ENCODE results near the gene SP140.
"Not testable (repeated sequence)": the region's sequence is repeated elsewhere in the genome, so short reads cannot be mapped to it uniquely, and the experiment has no call there.

The SP140 gene

DNA sequence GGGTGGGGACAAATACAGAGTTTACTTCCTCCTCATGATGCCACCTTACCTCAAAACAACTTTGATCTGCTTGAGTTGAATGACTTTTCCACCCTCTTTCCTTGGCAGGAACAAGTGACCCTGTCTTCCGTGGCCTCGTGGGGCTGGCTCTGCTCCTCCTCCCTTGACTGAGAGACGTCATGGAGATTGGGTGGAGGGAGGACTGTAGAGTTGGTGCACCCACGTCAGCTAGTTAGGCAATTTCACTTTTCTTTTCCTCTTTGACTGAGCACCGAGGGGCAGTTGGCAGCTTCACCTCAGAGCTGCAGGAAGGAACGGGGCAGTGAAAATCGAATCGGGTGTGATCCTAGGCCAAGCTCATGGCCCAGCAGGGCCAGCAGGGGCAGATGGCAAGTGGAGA, at the start of gene SP140:
Gene SP140 (plus strand): TSS at position 251 of the 400 bp plus-strand sequence. CDS start 109 bp downstream, at position 360.
- peak; percentile 81 for DNase-seq

DNA sequence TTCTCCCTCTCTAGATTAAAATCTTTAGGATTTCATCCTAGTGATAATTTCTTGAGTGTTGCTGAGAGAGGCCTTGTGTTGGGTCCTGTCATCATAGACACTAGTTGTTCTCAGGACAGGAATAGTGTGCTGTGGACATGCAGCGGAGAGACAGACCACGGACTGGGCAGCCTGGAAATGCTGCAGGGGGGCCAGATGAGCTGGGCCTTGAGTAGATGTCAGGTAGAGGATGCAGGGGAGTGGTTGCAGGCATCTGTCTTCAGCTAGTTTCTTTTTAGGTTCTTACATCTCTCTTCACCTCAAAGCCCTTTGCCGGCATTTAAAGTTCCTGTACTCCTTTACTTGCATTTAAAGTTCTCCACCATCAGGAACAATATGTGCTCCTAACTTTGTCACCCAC, 48.5 kb upstream of the SP140 start:
- no peak for DNase-seq

DNA sequence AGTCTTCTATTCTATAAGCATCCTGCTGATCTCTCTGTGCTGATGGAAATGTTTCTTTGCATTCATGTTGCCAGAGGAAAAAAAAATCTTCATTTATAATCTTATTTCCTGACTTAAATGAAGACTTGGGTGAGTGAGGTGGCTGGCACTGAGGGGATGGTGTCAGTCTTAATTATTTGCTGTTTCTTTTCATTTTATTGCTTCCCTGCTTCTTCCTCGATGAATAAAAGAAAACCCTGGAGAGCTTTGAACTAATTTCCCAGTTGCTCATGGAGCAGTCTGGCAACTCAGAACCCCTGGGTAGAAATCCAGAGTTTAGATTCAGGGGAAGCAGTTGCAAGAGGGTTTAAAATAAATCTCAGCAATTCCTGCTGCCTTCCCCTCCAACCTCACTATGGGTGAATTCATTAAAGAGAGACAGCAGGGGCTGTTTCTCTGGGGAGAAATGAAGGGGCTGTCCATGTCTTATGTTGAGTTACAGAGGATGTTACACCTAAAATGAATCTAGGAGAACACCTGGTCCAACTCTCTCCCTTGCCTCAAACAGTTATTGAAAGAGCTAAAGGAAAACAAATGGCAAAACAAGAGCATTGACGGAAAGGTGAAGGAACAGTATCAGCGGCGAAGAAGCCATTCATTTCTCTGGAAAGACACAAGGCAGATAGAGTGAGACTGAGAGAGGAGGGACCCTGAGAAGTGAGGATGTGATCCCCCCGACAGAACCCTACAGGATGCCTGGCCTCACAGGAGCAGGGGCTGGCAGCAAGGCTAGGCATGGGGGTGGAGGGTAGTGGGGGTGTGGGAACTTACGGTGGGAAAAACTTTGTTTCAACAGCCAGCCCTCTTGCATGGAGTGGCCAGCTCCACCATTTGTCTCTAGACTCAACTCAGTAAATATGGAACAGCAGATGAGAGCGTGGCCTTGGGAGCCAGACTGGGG, 46.7 kb upstream of the SP140 start:
- DNase-seq, result no peak

DNA sequence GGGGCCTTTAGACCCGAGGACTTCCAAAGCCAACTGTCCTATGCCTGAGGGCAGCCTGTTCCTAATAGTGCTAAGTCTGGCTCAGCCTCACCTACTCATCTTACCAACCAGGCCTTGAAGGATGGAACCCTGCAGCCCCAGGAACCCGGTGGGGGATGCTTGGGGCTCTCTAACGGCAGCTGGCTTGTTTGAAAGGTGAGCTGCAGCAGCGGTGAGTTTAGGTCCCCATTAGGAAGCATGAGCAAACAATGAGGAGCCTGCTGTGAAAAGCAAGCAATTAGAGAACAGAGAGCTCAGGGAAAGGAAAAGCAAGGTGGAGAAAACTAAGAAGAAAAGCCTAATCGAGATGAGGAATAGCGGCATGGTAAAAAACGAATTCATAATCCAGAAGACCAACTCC, 45.6 kb upstream of the SP140 start:
- DNase-seq, result no peak

DNA sequence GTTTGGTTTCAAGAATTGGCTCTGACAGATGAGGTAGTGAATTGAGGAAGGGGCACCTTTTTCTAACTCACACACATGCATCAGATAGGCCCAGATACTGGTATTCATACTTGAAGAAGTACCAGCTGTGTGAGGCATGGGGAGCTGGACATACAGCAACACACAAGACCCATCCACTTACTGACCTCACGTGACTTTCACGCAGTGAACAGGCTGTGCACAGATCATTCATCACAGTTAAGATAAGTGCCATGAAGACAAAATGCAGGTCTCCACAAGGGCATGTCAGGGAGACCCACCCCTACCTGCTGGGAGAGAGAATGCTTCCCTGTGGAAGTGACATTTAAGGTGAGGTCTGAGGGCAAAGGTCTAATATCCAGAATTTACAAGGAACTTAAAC, 44.3 kb upstream of the SP140 start:
- DNase-seq, result no peak

DNA sequence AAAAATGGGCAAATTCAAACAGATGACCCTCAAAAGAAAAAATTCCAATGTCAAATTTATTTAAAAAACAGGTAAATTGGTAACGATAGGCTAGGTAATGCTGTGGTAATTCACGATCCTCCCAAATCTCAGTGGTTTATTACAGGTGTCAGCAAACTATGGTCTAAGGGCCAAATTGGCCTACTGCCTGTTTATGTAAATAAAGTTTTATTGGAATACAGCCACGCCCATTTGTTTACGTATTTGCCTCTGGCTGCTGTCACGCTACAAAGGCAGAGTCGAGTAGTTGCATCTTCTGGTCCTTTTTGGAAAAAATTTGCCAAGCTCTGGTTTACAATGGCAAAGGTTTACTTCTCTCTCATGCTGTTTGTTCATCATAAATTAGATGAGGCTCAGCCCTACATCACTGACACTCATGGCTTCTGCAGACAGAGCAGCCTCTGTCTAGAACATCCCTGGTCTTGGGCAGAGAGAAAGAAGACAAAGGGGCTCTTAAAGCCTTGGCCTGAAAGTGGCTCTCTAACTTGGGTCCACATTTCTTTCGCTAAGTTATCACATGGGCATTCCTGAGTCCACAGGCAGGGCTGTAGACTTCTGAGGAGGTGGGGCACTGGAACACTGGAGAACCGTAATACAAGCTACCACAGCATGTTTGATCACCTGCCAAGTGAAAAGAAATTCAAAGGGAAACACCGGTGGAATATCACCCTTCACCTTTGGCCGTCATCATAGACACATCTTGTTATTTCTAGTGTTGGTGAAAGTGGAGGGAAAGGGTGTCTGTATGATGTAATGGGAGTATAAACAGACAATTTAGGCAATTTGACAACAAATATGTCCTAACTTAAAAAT, 40.6 kb upstream of the SP140 start:
- no peak for DNase-seq

DNA sequence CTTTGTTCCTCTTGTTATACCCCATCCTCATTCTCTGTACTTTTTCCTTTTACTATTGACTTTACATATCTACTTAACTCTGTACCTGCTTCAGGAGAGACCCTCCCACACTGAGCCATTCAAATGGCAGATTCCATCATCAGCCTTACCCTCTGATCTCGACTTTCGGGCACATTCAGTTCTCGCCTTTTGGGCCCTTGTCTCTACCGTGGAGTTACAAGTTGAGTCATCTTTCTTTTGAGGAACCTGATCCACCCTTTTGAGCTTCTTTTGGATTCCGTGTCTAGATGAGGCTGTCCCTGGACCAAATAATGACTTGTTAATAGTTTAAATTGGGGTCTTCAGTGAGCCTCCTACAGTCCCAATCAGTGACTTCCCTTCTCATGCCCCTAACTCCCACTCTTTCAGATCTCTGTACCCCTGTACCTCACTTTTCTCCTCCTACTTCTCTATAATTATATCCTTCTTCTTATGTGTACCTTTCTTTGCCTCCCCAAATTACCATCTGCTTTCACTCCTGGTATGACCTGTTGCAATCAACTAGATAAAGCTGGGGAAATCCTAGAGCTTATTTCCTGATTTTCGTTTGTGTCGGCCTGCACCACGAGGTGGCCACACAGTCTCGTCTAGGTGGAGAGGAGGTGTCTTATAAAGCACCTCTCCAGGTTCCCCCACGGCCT, 23.0 kb upstream of the SP140 start:
- peak; percentile 36 for DNase-seq

DNA sequence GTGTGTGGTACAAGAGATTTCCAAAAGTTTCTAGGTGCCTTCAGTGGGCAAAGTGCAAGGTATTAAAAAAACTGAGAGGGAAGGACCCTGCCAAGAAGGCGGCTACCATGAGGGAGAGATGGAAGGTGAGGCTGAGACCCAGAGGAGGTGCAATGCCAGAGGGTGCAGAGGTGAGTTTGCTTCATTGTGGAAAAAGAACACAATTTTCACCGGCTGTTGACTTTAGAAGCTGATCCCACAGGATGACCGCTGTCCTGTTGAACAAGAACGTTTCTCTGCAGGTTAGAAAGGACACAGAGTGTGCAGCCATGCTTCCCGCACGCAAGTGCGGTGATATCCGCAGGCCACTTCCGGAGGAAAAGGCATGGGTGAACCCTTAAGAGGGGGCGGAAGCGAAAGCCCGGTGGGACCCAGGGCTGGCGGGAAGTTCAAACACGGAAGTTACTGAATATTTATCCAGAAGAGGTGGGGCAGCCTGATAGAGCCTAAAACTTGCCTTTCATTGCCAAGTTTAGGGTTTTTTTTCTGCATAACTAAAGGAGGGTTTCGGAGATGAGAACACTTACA, 22.3 kb upstream of the SP140 start:
- peak; percentile 15 for DNase-seq

DNA sequence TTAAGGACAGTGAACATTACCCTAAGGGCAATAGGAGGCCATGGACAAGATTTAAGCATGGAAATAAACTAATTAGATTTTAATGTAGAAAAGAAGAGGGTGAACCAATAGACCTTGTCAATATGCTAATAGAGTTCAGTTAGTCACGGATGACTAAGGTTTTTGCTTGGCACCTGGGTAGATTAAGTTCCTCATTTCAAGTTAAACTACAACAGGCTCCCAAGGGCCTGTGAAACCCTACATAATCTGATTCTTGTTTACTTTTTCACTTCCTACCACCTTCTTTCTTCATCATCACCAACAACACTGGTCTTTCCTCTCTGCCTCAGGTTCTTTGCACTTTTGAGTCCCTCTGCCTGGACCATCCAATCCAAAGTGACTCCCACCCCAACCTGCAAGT, 20.5 kb upstream of the SP140 start:
- no peak for DNase-seq

DNA sequence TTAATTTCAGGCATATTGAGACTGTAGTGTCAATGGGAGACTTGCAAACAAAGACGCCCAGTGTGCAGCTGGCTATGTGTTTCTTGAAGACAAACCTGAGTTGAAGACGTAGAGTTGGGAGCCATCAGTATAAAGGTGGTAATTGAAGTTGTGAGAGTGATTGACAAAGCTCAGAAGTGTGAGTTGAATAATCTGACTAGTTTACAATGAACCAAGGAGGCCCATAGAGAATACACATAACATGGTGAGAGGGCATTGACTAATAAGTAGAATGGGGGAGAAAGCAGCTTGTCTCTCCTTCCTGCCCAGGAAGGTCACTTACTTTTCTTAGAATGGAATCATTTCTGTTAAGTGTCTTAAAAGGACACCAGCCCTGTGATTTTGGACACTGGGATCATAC, 19.8 kb upstream of the SP140 start:
- no peak for DNase-seq

DNA sequence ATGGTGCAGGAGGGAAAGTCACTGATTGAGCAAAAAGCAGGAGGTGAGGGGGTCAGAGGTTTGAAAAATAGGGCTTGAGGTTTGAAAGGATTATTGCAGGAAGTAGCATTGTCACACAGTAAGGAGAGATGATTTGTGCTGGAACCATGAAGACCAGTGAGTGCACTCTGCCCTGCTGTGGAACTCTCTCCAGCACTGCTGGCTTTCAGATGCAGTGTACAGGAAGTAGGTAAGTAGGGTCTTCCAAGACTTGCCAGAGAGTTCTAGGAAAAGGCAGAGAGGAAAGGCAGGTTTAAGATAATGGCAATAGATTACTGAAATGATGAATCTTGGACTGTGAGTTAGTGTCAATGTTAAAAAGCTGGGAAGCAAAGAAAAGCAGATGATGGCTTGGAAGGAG, 17.0 kb upstream of the SP140 start:
- no peak for DNase-seq

DNA sequence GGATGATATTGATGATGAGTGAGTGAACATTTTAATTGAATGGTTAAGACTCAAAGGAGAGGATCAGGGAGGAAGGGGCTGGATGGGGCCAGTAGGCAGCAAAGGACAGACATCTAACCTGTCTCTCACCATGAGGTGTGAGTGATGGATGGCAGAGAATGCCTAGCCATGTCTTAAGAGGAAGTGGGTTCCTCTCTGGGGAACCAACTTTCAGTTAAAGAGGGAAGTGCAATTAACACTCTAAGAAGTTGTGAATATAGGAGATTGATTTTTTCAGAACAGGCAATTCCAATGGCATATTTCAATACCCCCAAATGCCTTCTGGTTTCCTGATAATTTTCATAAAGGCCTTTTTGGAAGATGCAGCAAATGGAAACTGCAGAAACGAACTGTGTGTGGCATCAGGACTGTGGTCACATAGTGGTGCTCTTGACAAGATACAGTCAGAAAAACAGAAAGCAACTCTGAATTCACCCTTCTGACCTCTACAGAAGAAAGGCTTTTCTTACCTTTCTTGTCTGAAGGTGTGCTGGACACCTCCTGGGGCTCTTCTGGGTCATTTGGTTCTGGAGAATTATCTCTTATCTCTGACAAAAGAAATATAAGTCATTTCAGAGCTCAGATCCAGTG, 16.0 kb upstream of the SP140 start:
- no peak for DNase-seq

DNA sequence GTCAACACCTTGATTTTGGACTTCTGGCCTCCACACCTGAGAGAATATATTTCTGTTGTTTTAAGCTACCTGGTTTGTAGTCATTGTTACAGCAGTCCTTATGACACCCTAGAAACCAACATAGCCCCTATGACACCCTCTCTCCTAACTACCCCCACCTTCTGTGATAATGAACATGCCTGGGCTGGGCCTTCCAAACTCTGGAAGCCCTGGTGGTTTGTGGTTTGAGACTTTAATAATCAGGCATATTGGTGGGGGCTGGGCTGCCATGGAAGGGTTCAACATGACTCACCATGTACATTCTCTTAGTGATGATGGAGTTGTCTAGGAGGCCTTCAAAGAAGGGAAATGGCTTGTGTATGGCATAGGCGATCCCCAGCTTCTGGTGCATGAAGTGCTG, 9.0 kb upstream of the SP140 start:
- no peak for DNase-seq

DNA sequence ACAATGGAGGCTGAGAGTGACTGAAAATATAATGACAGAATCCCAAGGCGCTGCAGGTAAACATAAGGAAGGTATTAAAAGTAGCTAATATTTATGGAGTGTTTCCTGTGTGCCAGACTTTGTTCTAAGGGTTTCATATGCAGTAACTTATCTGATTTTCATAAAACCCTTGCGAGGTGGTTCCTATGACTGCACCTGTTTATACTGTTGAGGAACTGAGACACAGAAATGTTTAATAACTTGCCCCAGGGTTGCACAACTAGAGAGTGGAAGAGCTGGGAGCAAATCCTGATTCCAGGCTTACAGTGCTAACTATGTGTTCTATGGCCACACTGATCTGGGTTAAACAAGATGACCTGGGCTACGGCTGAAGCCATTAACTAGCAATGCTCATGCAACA, 8.1 kb upstream of the SP140 start:
- DNase-seq, result no peak

DNA sequence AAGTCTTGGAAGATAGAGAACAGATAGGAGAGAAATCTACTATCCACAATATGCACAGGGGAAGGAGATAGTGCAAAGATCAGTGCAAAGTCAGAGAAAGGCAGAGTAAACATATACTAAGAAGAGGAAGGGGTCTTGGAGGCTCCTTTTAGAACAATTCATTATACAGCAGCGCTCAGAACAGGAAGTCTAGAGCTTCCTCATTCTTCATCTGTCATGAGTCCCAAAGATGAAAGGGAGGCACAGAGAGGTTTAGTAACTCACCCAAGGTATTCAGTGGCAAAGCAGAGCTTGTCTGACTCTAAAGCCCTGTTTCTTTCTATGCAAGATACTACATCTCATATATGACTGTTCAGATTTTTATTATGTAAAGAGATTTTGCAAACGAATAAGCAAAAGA, 7.1 kb upstream of the SP140 start:
- DNase-seq, result no peak

DNA sequence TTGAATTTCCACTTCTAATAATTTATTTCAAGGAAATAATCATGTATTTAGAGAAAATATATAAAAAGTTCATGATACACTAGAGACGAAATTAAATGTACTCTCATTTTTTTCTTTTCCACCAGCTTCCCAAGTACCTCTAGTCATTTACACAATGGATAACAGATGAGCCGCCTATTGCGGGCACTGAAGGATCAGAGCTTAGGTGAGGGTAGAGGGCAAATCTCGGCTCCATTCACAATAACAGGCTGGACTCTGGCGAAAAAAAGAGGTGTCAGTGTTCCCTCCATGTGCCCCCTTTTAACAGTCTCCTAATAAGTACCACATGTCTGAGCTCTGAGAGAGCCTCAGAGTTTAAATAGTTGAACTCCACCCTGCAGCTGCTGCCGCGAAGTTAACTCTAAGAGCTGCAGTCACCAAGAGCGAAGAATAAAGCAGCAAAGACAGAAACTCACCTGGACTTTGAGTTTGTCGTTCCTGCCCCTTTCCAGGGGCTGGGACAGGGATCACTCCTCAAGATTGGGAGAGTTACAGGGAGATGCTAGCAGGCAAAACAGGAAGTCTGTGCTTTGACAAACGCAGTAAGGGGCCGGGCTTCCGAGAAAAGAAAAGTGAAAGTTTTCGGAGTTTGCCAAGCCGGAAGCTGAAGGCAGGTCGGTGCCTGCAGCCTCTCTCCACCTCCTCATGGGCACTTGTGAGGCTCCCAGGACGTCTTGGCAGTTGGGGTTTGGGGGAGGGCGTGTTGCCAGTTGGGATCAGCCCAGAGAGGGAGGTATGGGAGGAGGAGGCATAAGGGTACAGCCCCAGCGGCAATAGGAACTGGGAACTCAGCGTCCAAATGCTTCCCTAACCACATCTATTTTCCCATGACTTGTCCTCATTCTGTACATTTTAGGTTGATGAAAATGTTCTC, 5.9 kb upstream of the SP140 start, which contains the start of gene SP110:
Gene SP110 (minus strand): TSS at position 566 of the 913 bp plus-strand sequence. CDS start 3,057 bp downstream, outside the sequence.
- peak; percentile 77 for DNase-seq

DNA sequence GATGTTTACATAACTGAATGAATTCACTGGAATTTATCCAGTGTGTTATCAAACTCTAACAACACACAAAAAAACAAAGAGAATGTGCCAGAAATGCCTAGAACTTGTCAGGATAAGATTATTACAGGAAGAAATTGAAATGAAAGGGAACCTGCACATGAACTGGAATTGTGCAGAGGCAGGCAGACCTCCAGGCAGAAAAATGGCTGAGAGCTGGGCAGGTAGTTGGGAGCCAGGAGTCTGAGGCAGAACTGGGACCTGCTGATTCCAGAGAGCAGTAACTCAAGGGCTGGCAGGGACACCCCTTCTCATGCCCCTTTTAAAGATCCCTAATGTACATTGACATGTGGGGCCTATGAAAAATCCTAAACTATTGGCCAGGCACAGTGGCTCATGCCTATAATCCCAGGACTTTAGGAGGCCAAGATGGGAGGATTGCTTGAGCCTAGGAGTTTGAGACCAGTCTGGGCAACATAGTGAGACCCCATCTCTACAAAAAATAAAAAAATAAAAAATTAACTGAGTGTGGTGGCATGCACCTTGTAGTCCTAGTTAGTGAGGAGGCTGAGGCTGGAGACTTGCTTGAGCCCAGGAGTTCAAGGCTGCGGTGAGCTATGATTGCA, 5.1 kb upstream of the SP140 start:
- no peak for DNase-seq

DNA sequence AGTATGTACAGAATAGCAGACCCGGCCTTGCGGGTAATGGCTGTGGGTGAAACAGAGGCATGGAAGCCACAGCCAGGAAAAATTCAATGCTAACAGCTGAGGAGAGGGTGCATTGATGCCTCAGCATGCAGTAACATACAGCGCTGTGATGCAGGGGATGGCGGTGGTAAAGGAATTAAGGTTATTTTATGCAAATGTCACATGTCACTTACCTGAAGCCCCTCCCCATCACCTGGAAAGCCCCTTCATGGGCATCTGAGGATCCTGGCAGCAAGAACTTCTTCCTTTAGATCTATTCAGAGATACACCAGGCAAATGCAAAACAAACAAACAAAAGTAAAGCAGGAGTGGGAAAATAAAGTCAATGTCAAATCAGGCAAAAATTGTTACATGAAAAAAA, 4.0 kb upstream of the SP140 start:
- DNase-seq, result no peak

DNA sequence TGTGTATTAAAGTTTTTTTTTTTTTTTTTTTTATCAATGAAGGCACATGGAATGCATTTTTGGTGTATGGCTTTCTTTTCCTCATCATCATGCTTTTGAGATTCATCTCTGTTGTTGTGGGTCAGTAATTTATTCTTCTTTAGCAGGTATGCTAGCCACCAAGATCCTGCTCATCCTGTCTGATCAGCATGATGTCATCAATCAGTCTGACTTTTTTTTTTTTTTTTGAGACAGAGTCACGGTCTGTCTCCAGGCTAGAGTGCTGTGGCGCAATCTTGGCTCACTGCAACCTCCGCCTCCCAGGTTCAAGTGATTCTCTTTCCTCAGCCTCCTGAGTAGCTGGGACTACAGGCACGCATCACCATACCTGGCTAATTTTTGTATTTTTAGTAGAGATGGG, 2.7 kb upstream of the SP140 start:
- DNase-seq, result not testable (repeated sequence)

DNA sequence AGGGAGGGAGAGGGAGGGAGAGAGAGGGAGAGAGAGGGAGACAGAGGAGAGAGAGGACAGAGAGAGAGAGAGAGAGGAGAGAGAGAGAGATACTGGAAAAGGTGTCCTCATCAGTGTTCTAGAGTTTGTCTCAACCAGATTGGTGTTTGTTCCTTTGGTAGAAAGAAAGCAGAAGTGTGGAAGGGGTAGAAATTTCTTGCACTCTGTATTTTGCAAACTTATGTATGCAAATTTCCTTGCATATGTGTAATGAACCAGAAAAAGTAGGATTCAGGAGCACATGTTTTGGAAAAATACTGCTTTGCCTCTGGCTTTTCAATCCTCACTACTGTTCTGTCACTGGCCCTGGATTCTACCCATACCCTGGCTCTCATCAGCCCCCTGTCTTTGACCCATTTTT, 1.1 kb upstream of the SP140 start:
- no peak for DNase-seq

DNA sequence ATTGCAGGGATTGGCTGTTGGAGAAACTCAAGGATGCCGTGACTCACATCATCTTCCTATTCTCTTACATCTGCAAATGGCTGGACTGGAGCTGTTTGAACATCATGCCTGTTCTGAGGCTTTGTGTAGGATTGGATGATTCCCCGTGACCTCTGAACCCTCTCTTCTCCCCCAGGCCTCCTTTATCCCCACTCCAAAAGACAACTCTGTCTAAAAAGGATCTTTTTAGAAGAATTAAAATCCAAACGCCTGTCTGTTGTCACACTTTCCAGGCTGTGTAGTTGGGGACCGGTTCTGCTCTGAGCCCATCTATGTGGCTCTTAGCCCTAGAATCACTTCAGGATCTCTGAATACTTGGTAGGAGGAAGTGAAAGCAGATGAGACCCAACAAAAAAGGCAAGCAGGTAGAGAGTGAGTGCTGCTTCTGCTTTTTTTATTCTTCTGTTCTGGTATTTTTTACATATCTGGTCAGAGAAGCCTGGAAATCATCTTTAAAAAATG, 565 bp downstream of the SP140 start:
- peak; percentile 19 for DNase-seq

Measured in activated naive CD4-positive, alpha-beta T cell treated with Interleukin-2 at 50 U/mL for 16 hours (primary cell).